NT2/D1 (cell line): ENCODE data around the gene LRRC4C.

Experiments used
- SUZ12 ChIP-seq: IDR thresholded peaks from 2 replicates; pipeline ENCODE4 v1.6.1; 2011; ENCODE audit not compliant: insufficient read length, insufficient read depth; ENCODE audit errors: extremely low read depth
- ZNF274 ChIP-seq: IDR thresholded peaks from 2 replicates; pipeline ENCODE4 v1.6.1; 2011; ENCODE audit warnings: mild to moderate bottlenecking, low read depth, low read length

GRCh38 chr11:40203606-40204005 is 1255.8 kb downstream of the LRRC4C start:
- TF ChIP-seq SUZ12 = no peak
- TF ChIP-seq ZNF274 = no peak
